ENCODE results near the gene IPO4. TPM values are rescaled to one million over a fixed set of nuclear protein-coding genes. Genes with fewer than 3 reads are reported as not detected.

The IPO4 gene
- total and polyA plus RNA-seq, 9 of the 15 experiments (the other 6 are each of a cell fraction or from before 2014, with no cell fraction given), result 7.3 to 122 (median 31.8) TPM

- peak; percentile 78 for TF ChIP-seq HNRNPLL (IDR thresholded peaks at IDR 0.05; ENCODE audit: low read depth, low read length, poor library complexity, severe bottlenecking)
- peak; percentile 39; the same call in 1 of the 2 replicates for TF ChIP-seq RB1 (IDR thresholded peaks at IDR 0.05; ENCODE audit: low read depth)
- TF ChIP-seq ZNF507 (tag; conservative IDR thresholded peaks at IDR 0.05), result no peak
- TF ChIP-seq NCOA1 (IDR thresholded peaks at IDR 0.05; ENCODE audit: low read depth), result no peak
- no peak for TF ChIP-seq PCBP1 (IDR thresholded peaks at IDR 0.05; ENCODE audit: low read depth, low read length, poor library complexity, severe bottlenecking)
- no peak for TF ChIP-seq MXD1 (CRISPR knock-in tag; IDR thresholded peaks at IDR 0.05; ENCODE audit: borderline replicate concordance, poor library complexity, severe bottlenecking)
- TF ChIP-seq KAT7 (CRISPR knock-in tag; IDR thresholded peaks at IDR 0.05; ENCODE audit: borderline replicate concordance), result no peak
- TF ChIP-seq FOXP1 (CRISPR knock-in tag; IDR thresholded peaks at IDR 0.05), result peak; percentile 58; the same call in 1 of the 2 replicates
- no peak for TF ChIP-seq ZNF239 (CRISPR knock-in tag; IDR thresholded peaks at IDR 0.05)
- TF ChIP-seq CHCHD3 (CRISPR knock-in tag; IDR thresholded peaks at IDR 0.05), result no peak
- peak; percentile 12; the same call in 1 of the 2 replicates for TF ChIP-seq ZNF740 (CRISPR knock-in tag; IDR thresholded peaks at IDR 0.05)
- no peak for TF ChIP-seq ZNF740 (tag; IDR thresholded peaks at IDR 0.05)
- TF ChIP-seq KDM1A (IDR thresholded peaks at IDR 0.05), result no peak
- TF ChIP-seq ILK (tag; IDR thresholded peaks at IDR 0.05; ENCODE audit: borderline replicate concordance, low read depth), result no peak
- TF ChIP-seq BRD4 (IDR thresholded peaks at IDR 0.05), result no peak
- no peak for TF ChIP-seq E4F1 (CRISPR knock-in tag; IDR thresholded peaks at IDR 0.05; ENCODE audit: borderline replicate concordance)
- peak; percentile 73 for TF ChIP-seq ZFX (CRISPR knock-in tag; IDR thresholded peaks at IDR 0.05)
- peak; percentile 38; the same call in 1 of the 2 replicates for TF ChIP-seq EP300 (IDR thresholded peaks at IDR 0.05; ENCODE audit: low read length)
- TF ChIP-seq ZNF79 (CRISPR knock-in tag; IDR thresholded peaks at IDR 0.05; ENCODE audit: low read depth), result no peak
- TF ChIP-seq ZNF143 (CRISPR knock-in tag; IDR thresholded peaks at IDR 0.05), result no peak
- TF ChIP-seq TCF15 (CRISPR knock-in tag; IDR thresholded peaks at IDR 0.05), result no peak
- TF ChIP-seq DEAF1 (CRISPR knock-in tag; IDR thresholded peaks at IDR 0.05), result no peak
- no peak for TF ChIP-seq ZNF408 (CRISPR knock-in tag; IDR thresholded peaks at IDR 0.05; ENCODE audit: low read depth)
Observed at GRCh38 chr14:24215495-24216344, 27.1 kb upstream of the IPO4 start, which contains the start of gene MDP1 (continued).
